PC-3 (cell line): ENCODE measurements around the gene ZNF296. TPM values are rescaled to one million over a fixed set of nuclear protein-coding genes. Genes with fewer than 3 reads are reported as not detected.

Source experiments
- ATAC-seq: fragments of 200-7000 bp; cut with Tn5 transposase; 2 replicates; pipeline ENCODE4 v1.9.1; 2020; ENCODE audit warnings: mild to moderate bottlenecking, moderate library complexity
- BruUV-seq: library from RNA; stranded (reverse); fragments of 400-500 nt; replicated peaks from 2 replicates; lab custom pipeline; 2021; lab: Mats Ljungman, UMichigan
- CTCF ChIA-PET: fragments of 300-600 bp; sonication (Branson Sonifier 250); formaldehyde crosslinking; loops from one replicate; lab custom pipeline; 2022; ENCODE audit warnings: antibody characterized with exemption; lab: Charles Lee
- POLR2A ChIA-PET: fragments of 300-600 bp; sonication (Branson Sonifier 250); formaldehyde crosslinking; loops from one replicate; lab custom pipeline; 2022; ENCODE audit warnings: antibody characterized with exemption; ENCODE audit not compliant: unreplicated experiment; lab: Charles Lee
- DNase-seq: peaks from one replicate; pipeline ENCODE4 v3.0.0-alpha.2; 2015
- H2AFZ ChIP-seq: fragments of 300-600 bp; sonication (generic); 2 replicates; pipeline ENCODE4 v1.6.0; 2016; ENCODE audit warnings: antibody characterized with exemption, low read length
- H3F3A ChIP-seq: fragments of 300-600 bp; sonication (generic); one replicate; pipeline ENCODE4 v1.6.0; 2017; ENCODE audit warnings: antibody characterized with exemption, low read length, control low read depth, mild to moderate bottlenecking; ENCODE audit not compliant: unreplicated experiment
- H3K27ac ChIP-seq: fragments of 300-600 bp; sonication (generic); 2 replicates; pipeline ENCODE4 v1.5.1; 2016; ENCODE audit warnings: mild to moderate bottlenecking, low read length
- H3K27me3 ChIP-seq: fragments of 300-600 bp; sonication (generic); 2 replicates; pipeline ENCODE4 v1.6.1; 2016; ENCODE audit warnings: low read length, mixed read lengths
- H3K36me3 ChIP-seq: fragments of 300-600 bp; sonication (generic); 2 replicates; pipeline ENCODE4 v1.6.1; 2016; ENCODE audit warnings: low read depth, mixed run types, low read length, mixed read lengths
- H3K4me1 ChIP-seq: fragments of 300-600 bp; sonication (generic); 2 replicates; pipeline ENCODE4 v1.5.1; 2016; ENCODE audit warnings: low read length; ENCODE audit not compliant: insufficient read depth
- H3K4me2 ChIP-seq: fragments of 300-600 bp; sonication (generic); 2 replicates; pipeline ENCODE4 v1.6.0; 2016; ENCODE audit warnings: low read length
- H3K4me3 ChIP-seq: fragments of 300-600 bp; sonication (generic); 2 replicates; pipeline ENCODE4 v1.5.1; 2016; ENCODE audit warnings: mild to moderate bottlenecking, low read length, mixed read lengths
- H3K79me2 ChIP-seq: fragments of 300-600 bp; sonication (generic); 2 replicates; pipeline ENCODE4 v1.6.1; 2017; ENCODE audit warnings: low read length, mixed read lengths
- H3K9ac ChIP-seq: fragments of 300-600 bp; sonication (generic); 2 replicates; pipeline ENCODE4 v1.6.0; 2016; ENCODE audit warnings: mild to moderate bottlenecking, low read length
- H3K9me2 ChIP-seq: fragments of 300-600 bp; sonication (generic); replicated peaks from 2 replicates; pipeline ENCODE4 v1.6.1; 2016; ENCODE audit warnings: mixed run types, low read length, mixed read lengths
- H3K9me3 ChIP-seq: fragments of 300-600 bp; sonication (generic); 2 replicates; pipeline ENCODE4 v1.6.1; 2016; ENCODE audit warnings: low read length, mixed read lengths
- H4K20me1 ChIP-seq: fragments of 300-600 bp; sonication (generic); 2 replicates; pipeline ENCODE4 v1.6.1; 2016; ENCODE audit warnings: low read length, mixed read lengths
- EZH2 ChIP-seq: fragments of 300-600 bp; sonication (generic); IDR thresholded peaks from one replicate; pipeline ENCODE4 v1.6.1; 2017; ENCODE audit warnings: antibody characterized with exemption, mild to moderate bottlenecking, low read length; ENCODE audit not compliant: unreplicated experiment
- EZH2phosphoT487 ChIP-seq: fragments of 300-600 bp; sonication (generic); IDR thresholded peaks from 2 replicates; pipeline ENCODE4 v1.6.1; 2018; ENCODE audit warnings: mild to moderate bottlenecking, antibody characterized with exemption, low read length, borderline replicate concordance
- intact Hi-C: fragments of 100-400 bp; cut with micrococcal nuclease; formaldehyde crosslinking; loops from 2 replicates; pipeline ENCODE4 v1.9.0; 2023
- total RNA-seq: library from RNA; depleted of rRNA; stranded (reverse); fragments of >200 nt; gene quantifications from 2 replicates; pipeline ENCODE4 v1.2.3, GENCODE V29; 2014
- TF ChIP-seq, protein P1 (sequence below): fragments of 300-600 bp; sonication (generic); conservative IDR thresholded peaks from 2 replicates; pipeline ENCODE4 v1.5.1; 2017; ENCODE audit warnings: antibody characterized with exemption, low read depth, mild to moderate bottlenecking, low read length

ZNF296 gene
- total RNA-seq, 1 experiment from 2014 or later = 2.4 TPM

GRCh38 chr19:45118106-45118505 is 41.8 kb upstream of the ZNF296 start:
- no peak overlapping the region for H2AFZ ChIP-seq
- no peak overlapping the region for H3K27ac ChIP-seq
- H3K27me3 ChIP-seq = no peaks in the 10 kb centered on the region
- no peak overlapping the region for H3K4me2 ChIP-seq
- no peaks in the 10 kb centered on the region for H3K36me3 ChIP-seq
- CTCF ChIA-PET = no interaction called here
- peaks cover 86% of the 10 kb centered on the region for H3K79me2 ChIP-seq
- TF ChIP-seq, protein P1, sequence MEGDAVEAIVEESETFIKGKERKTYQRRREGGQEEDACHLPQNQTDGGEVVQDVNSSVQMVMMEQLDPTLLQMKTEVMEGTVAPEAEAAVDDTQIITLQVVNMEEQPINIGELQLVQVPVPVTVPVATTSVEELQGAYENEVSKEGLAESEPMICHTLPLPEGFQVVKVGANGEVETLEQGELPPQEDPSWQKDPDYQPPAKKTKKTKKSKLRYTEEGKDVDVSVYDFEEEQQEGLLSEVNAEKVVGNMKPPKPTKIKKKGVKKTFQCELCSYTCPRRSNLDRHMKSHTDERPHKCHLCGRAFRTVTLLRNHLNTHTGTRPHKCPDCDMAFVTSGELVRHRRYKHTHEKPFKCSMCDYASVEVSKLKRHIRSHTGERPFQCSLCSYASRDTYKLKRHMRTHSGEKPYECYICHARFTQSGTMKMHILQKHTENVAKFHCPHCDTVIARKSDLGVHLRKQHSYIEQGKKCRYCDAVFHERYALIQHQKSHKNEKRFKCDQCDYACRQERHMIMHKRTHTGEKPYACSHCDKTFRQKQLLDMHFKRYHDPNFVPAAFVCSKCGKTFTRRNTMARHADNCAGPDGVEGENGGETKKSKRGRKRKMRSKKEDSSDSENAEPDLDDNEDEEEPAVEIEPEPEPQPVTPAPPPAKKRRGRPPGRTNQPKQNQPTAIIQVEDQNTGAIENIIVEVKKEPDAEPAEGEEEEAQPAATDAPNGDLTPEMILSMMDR = no peak
- TF ChIP-seq EZH2phosphoT487 (no peak), EZH2 (no peak)
- H3K4me1 ChIP-seq = peaks cover 14% of the 10 kb centered on the region
- intact Hi-C loops = no loop called here
- POLR2A ChIA-PET = no interaction called here
- DNase-seq (no peak), ATAC-seq (no peak)
- no peak overlapping the region for H3K9ac ChIP-seq
- H3F3A ChIP-seq = no peaks in the 10 kb centered on the region
- BruUV-seq = no TSS peak
- H3K9me2 ChIP-seq = no peaks in the 10 kb centered on the region
- no peak overlapping the region for H3K4me3 ChIP-seq
- H3K9me3 ChIP-seq = no peaks in the 10 kb centered on the region
- peaks cover 7% of the 10 kb centered on the region; the same call in 1 of the 2 replicates for H4K20me1 ChIP-seq

GRCh38 chr19:45117671-45118070 is 41.4 kb upstream of the ZNF296 start:
- DNase-seq (no peak), ATAC-seq (no peak)
- Histone ChIP-seq H3K27me3 (no peaks in the 10 kb centered on the region), H3K9me3 (no peaks in the 10 kb centered on the region), H3F3A (no peaks in the 10 kb centered on the region), H3K36me3 (no peaks in the 10 kb centered on the region), H2AFZ (no peak overlapping the region), H3K79me2 (peaks cover 90% of the 10 kb centered on the region), H3K27ac (no peak overlapping the region), H3K9me2 (no peaks in the 10 kb centered on the region), H3K4me3 (no peak overlapping the region), H3K9ac (no peak overlapping the region), H3K4me1 (peaks cover 17% of the 10 kb centered on the region), H4K20me1 (peaks cover 7% of the 10 kb centered on the region; the same call in 1 of the 2 replicates), H3K4me2 (no peak overlapping the region)
- intact Hi-C loops = no loop called here
- TF ChIP-seq EZH2phosphoT487 = no peak
- TF ChIP-seq, protein P1 = no peak
- TF ChIP-seq EZH2 = no peak
- CTCF ChIA-PET = no interaction called here
- no TSS peak for BruUV-seq
- POLR2A ChIA-PET = no interaction called here

DNA sequence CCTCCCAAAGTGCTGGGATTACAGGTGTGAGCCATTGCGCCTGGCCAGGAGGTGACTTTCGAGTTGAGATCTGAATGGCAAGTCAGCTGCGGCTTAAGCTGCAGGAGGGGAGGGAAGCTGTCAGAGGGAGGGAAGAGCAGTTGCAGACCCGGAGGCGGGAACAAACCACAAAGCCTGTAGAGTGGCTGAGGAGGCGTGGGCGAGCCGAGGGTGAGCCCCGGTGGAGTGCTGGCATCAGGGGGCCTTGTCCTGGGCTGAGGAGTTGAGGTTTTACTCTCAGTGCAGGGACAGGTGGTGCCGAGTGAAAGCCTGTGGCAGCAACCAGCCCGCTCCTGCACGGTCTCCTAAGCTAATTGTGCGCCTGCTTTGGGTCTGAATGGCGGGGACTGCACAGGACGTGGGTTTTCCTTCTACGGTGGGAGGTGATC is 40.9 kb upstream of the ZNF296 start:
- ATAC-seq (no peak), DNase-seq (no peak)
- H3K4me1 ChIP-seq = peaks cover 21% of the 10 kb centered on the region
- ChIA-PET CTCF (no interaction called here), POLR2A (no interaction called here)
- peaks cover 91% of the 10 kb centered on the region for H3K79me2 ChIP-seq
- peaks cover 7% of the 10 kb centered on the region; the same call in 1 of the 2 replicates for H4K20me1 ChIP-seq
- H3K4me3 ChIP-seq = no peak overlapping the region
- no peaks in the 10 kb centered on the region for H3F3A ChIP-seq
- H3K9me3 ChIP-seq = no peaks in the 10 kb centered on the region
- no peak overlapping the region for H3K4me2 ChIP-seq
- no peak overlapping the region for H3K27ac ChIP-seq
- intact Hi-C loops = no loop called here
- no TSS peak for BruUV-seq
- H3K36me3 ChIP-seq = no peaks in the 10 kb centered on the region
- TF ChIP-seq EZH2 = no peak
- TF ChIP-seq, protein P1 = no peak
- TF ChIP-seq EZH2phosphoT487 = no peak
- H2AFZ ChIP-seq = no peak overlapping the region
- no peaks in the 10 kb centered on the region for H3K9me2 ChIP-seq
- no peak overlapping the region for H3K9ac ChIP-seq
- H3K27me3 ChIP-seq = no peaks in the 10 kb centered on the region
